HG02763 (cell line): Measurements from ENCODE around the gene COQ8B.
"Not testable (repeated sequence)": the region's sequence is repeated elsewhere in the genome, so short reads cannot be mapped to it uniquely, and the experiment has no call there.

ENCODE experiments used
- ATAC-seq: cut with Tn5 transposase; IDR thresholded peaks from one replicate; pipeline ENCODE4 v1.9.1; 2021; ENCODE audit warnings: mild to moderate bottlenecking, moderate library complexity; ENCODE audit not compliant: unreplicated experiment

Gene COQ8B

GRCh38 chr19:40672573-40673299 is 44.0 kb downstream of the COQ8B start:
- no peak for ATAC-seq

- ATAC-seq, result no peak
These were observed 44.6 kb downstream of the COQ8B start for GRCh38 chr19:40672038-40672437.

- no peak for ATAC-seq
These were observed 45.3 kb downstream of the COQ8B start for GRCh38 chr19:40671404-40671803.

- ATAC-seq, result no peak
These were observed 47.6 kb downstream of the COQ8B start for GRCh38 chr19:40668991-40669614.

GRCh38 chr19:40667602-40668001 is 49.1 kb downstream of the COQ8B start:
- no peak for ATAC-seq

GRCh38 chr19:40666803-40667438 is 49.8 kb downstream of the COQ8B start:
- no peak for ATAC-seq

GRCh38 chr19:40663695-40664692 is 52.7 kb downstream of the COQ8B start:
- no peak for ATAC-seq

GRCh38 chr19:40662925-40663694 is 53.6 kb downstream of the COQ8B start:
- ATAC-seq, result peak; percentile 75

GRCh38 chr19:40661616-40662015 is 55.1 kb downstream of the COQ8B start:
- no peak for ATAC-seq

GRCh38 chr19:40659566-40659965 is 57.1 kb downstream of the COQ8B start:
- ATAC-seq, result no peak

GRCh38 chr19:40659116-40659515 is 57.6 kb downstream of the COQ8B start:
- no peak for ATAC-seq

GRCh38 chr19:40658031-40658430 is 58.7 kb downstream of the COQ8B start:
- no peak for ATAC-seq

- ATAC-seq, result not testable (repeated sequence)
These were observed 61.0 kb downstream of the COQ8B start for GRCh38 chr19:40655684-40656083.

- ATAC-seq, result not testable (repeated sequence)
These were observed 64.4 kb downstream of the COQ8B start for GRCh38 chr19:40652303-40652702.

GRCh38 chr19:40650749-40651305 is 65.9 kb downstream of the COQ8B start:
- no peak for ATAC-seq

GRCh38 chr19:40649903-40650675 is 66.6 kb downstream of the COQ8B start:
- ATAC-seq, result not testable (repeated sequence)

- ATAC-seq, result no peak
These were observed 69.9 kb downstream of the COQ8B start for GRCh38 chr19:40646743-40647254.

GRCh38 chr19:40642757-40643305 is 73.9 kb downstream of the COQ8B start:
- no peak for ATAC-seq
